Endothelial cell (in vitro differentiated cells): ENCODE measurements around the gene PEX5. TPM values are rescaled to one million over a fixed set of nuclear protein-coding genes. Genes with fewer than 3 reads are reported as not detected.

Source experiments
- DNase-seq: peaks from one replicate; pipeline ENCODE4 v3.0.0; 2021; ENCODE audit warnings: low spot score
- H3K27ac Mint-ChIP-seq: one replicate; pipeline ENCODE4 v1.8.0; 2021; ENCODE audit warnings: mixed read lengths, inconsistent platforms; ENCODE audit not compliant: unreplicated experiment
- H3K27me3 Mint-ChIP-seq: one replicate; pipeline ENCODE4 v1.8.0; 2021; ENCODE audit warnings: mild to moderate bottlenecking, moderate library complexity, mixed read lengths, inconsistent platforms; ENCODE audit not compliant: unreplicated experiment
- H3K36me3 Mint-ChIP-seq: one replicate; pipeline ENCODE4 v1.8.0; 2021; ENCODE audit warnings: mild to moderate bottlenecking, low read depth, mixed read lengths, inconsistent platforms; ENCODE audit not compliant: unreplicated experiment
- H3K4me1 Mint-ChIP-seq: one replicate; pipeline ENCODE4 v1.8.0; 2021; ENCODE audit warnings: mild to moderate bottlenecking, mixed read lengths, inconsistent platforms; ENCODE audit not compliant: unreplicated experiment
- H3K4me3 Mint-ChIP-seq: one replicate; pipeline ENCODE4 v1.8.0; 2021; ENCODE audit warnings: mild to moderate bottlenecking, mixed read lengths, inconsistent platforms; ENCODE audit not compliant: unreplicated experiment
- H3K9me3 Mint-ChIP-seq: one replicate; pipeline ENCODE4 v1.8.0; 2021; ENCODE audit warnings: mixed read lengths, inconsistent platforms; ENCODE audit not compliant: unreplicated experiment
- CTCF ChIP-seq: fragments of 200-600 bp; sonication (generic); IDR thresholded peaks from one replicate; pipeline ENCODE4 v1.5.0; 2021; ENCODE audit warnings: antibody characterized with exemption; ENCODE audit not compliant: unreplicated experiment
- total RNA-seq: library from RNA; stranded (reverse); fragmentation: NEBNext Ultra II Directional; extraction: Animal tissue kit (Norgen Biotek cat#: 25700); gene quantifications from one replicate; pipeline ENCODE4 v1.2.1, GENCODE V29; 2021; ENCODE audit not compliant: unreplicated experiment

The PEX5 gene
- total RNA-seq, 1 donor from 2014 or later, result 22.2 TPM

GRCh38 chr12:7219599-7220243, 30.2 kb downstream of the PEX5 start:
- Mint-ChIP-seq H3K36me3 (no peaks in the 10 kb centered on the region), H3K4me1 (no peaks in the 10 kb centered on the region), H3K9me3 (no peaks in the 10 kb centered on the region), H3K27ac (no peak overlapping the region), H3K27me3 (no peaks in the 10 kb centered on the region), H3K4me3 (no peak overlapping the region)
- DNase-seq, result peak; percentile 73
- TF ChIP-seq CTCF, result peak; percentile 90

- no peak overlapping the region for H3K27ac Mint-ChIP-seq
- no peaks in the 10 kb centered on the region for H3K36me3 Mint-ChIP-seq
- no peaks in the 10 kb centered on the region for H3K4me1 Mint-ChIP-seq
- H3K27me3 Mint-ChIP-seq, result no peaks in the 10 kb centered on the region
- H3K4me3 Mint-ChIP-seq, result no peak overlapping the region
- H3K9me3 Mint-ChIP-seq, result no peaks in the 10 kb centered on the region
- no peak for TF ChIP-seq CTCF
- no peak for DNase-seq
Measured at GRCh38 chr12:7221486-7221885, 32.0 kb downstream of the PEX5 start.

- TF ChIP-seq CTCF, result no peak
- H3K27me3 Mint-ChIP-seq, result no peaks in the 10 kb centered on the region
- no peaks in the 10 kb centered on the region for H3K4me1 Mint-ChIP-seq
- DNase-seq, result no peak
- no peaks in the 10 kb centered on the region for H3K9me3 Mint-ChIP-seq
- no peak overlapping the region for H3K27ac Mint-ChIP-seq
- no peak overlapping the region for H3K4me3 Mint-ChIP-seq
- H3K36me3 Mint-ChIP-seq, result no peaks in the 10 kb centered on the region
Measured at GRCh38 chr12:7229741-7230140, 40.3 kb downstream of the PEX5 start.

- peak overlapping the region; percentile 9 for H3K27ac Mint-ChIP-seq
- H3K27me3 Mint-ChIP-seq, result no peaks in the 10 kb centered on the region
- TF ChIP-seq CTCF, result no peak
- H3K4me3 Mint-ChIP-seq, result no peak overlapping the region
- H3K36me3 Mint-ChIP-seq, result no peaks in the 10 kb centered on the region
- H3K4me1 Mint-ChIP-seq, result peaks cover 3% of the 10 kb centered on the region
- DNase-seq, result no peak
- no peaks in the 10 kb centered on the region for H3K9me3 Mint-ChIP-seq
Measured at GRCh38 chr12:7241404-7242005, 52.0 kb downstream of the PEX5 start.
